ENCODE measurements around the gene HHLA2. TPM values are rescaled to one million over a fixed set of nuclear protein-coding genes. Genes with fewer than 3 reads are reported as not detected.

The HHLA2 gene
- total RNA-seq, 1 experiment from 2014 or later: not detected

- Histone ChIP-seq H3K27me3 (ENCODE audit: low read length) (no peaks in the 10 kb centered on the region), H3K79me2 (ENCODE audit: low read length) (no peaks in the 10 kb centered on the region), H3K9me3 (ENCODE audit: low read length) (no peaks in the 10 kb centered on the region), H3K9me2 (replicated peaks; ENCODE audit: low read length) (no peaks in the 10 kb centered on the region), H4K20me1 (ENCODE audit: low read length) (no peaks in the 10 kb centered on the region), H3K4me1 (ENCODE audit: insufficient read depth, low read length) (no peaks in the 10 kb centered on the region), H3K36me3 (ENCODE audit: low read depth, low read length) (no peaks in the 10 kb centered on the region), H3K4me3 (ENCODE audit: low read length) (no peak overlapping the region), H3F3A (ENCODE audit: low read length, unreplicated experiment) (no peaks in the 10 kb centered on the region), H3K4me2 (ENCODE audit: low read length) (no peak overlapping the region), H3K9ac (ENCODE audit: low read length) (no peak overlapping the region), H2AFZ (ENCODE audit: low read length) (no peak overlapping the region), H3K27ac (ENCODE audit: low read length) (no peak overlapping the region)
- POLR2A ChIA-PET (ENCODE audit: unreplicated experiment): no interaction called here
- intact Hi-C loops (cut with micrococcal nuclease): no loop called here
- TF ChIP-seq CTCF (conservative IDR thresholded peaks at IDR 0.05; ENCODE audit: low read depth, low read length) (no peak), EZH2phosphoT487 (IDR thresholded peaks at IDR 0.05; ENCODE audit: borderline replicate concordance, low read length) (no peak), EZH2 (IDR thresholded peaks at IDR 0.05; ENCODE audit: low read length, unreplicated experiment) (no peak)
- CTCF ChIA-PET: no interaction called here
- no TSS peak for BruUV-seq (replicated peaks)
- DNase-seq (no peak), ATAC-seq (no peak)
These were observed 7.2 kb upstream of the HHLA2 start for GRCh38 chr3:108289159-108289558.

- Histone ChIP-seq H3K9ac (ENCODE audit: low read length) (no peak overlapping the region), H3K36me3 (ENCODE audit: low read depth, low read length) (no peaks in the 10 kb centered on the region), H3K4me1 (ENCODE audit: insufficient read depth, low read length) (peaks cover 11% of the 10 kb centered on the region), H3F3A (ENCODE audit: low read length, unreplicated experiment) (no peaks in the 10 kb centered on the region), H3K79me2 (ENCODE audit: low read length) (no peaks in the 10 kb centered on the region), H3K4me2 (ENCODE audit: low read length) (no peak overlapping the region), H2AFZ (ENCODE audit: low read length) (no peak overlapping the region), H4K20me1 (ENCODE audit: low read length) (no peaks in the 10 kb centered on the region), H3K27ac (ENCODE audit: low read length) (no peak overlapping the region), H3K4me3 (ENCODE audit: low read length) (no peak overlapping the region), H3K9me3 (ENCODE audit: low read length) (no peaks in the 10 kb centered on the region), H3K27me3 (ENCODE audit: low read length) (no peaks in the 10 kb centered on the region), H3K9me2 (replicated peaks; ENCODE audit: low read length) (no peaks in the 10 kb centered on the region)
- BruUV-seq (replicated peaks): no TSS peak
- no peak for ATAC-seq
- ChIA-PET CTCF (no interaction called here), POLR2A (ENCODE audit: unreplicated experiment) (no interaction called here)
- TF ChIP-seq EZH2 (IDR thresholded peaks at IDR 0.05; ENCODE audit: low read length, unreplicated experiment) (no peak), EZH2phosphoT487 (IDR thresholded peaks at IDR 0.05; ENCODE audit: borderline replicate concordance, low read length) (no peak), CTCF (conservative IDR thresholded peaks at IDR 0.05; ENCODE audit: low read depth, low read length) (no peak)
- intact Hi-C loops (cut with micrococcal nuclease): no loop called here
- DNase-seq: no peak
These were observed 3.9 kb upstream of the HHLA2 start for GRCh38 chr3:108292450-108292849.

- POLR2A ChIA-PET (ENCODE audit: unreplicated experiment): no interaction called here
- H2AFZ ChIP-seq (ENCODE audit: low read length): no peak overlapping the region
- H3K27me3 ChIP-seq (ENCODE audit: low read length): no peaks in the 10 kb centered on the region
- H3K4me3 ChIP-seq (ENCODE audit: low read length): no peak overlapping the region
- H3K9me3 ChIP-seq (ENCODE audit: low read length): no peaks in the 10 kb centered on the region
- no peak overlapping the region for H3K4me2 ChIP-seq (ENCODE audit: low read length)
- peaks cover 11% of the 10 kb centered on the region for H3K4me1 ChIP-seq (ENCODE audit: insufficient read depth, low read length)
- ATAC-seq: no peak
- H3K9me2 ChIP-seq (replicated peaks; ENCODE audit: low read length): no peaks in the 10 kb centered on the region
- no peaks in the 10 kb centered on the region for H3F3A ChIP-seq (ENCODE audit: low read length, unreplicated experiment)
- CTCF ChIA-PET: no interaction called here
- no peak for DNase-seq
- H3K79me2 ChIP-seq (ENCODE audit: low read length): no peaks in the 10 kb centered on the region
- H4K20me1 ChIP-seq (ENCODE audit: low read length): no peaks in the 10 kb centered on the region
- intact Hi-C loops (cut with micrococcal nuclease): no loop called here
- TF ChIP-seq EZH2phosphoT487 (IDR thresholded peaks at IDR 0.05; ENCODE audit: borderline replicate concordance, low read length) (no peak), EZH2 (IDR thresholded peaks at IDR 0.05; ENCODE audit: low read length, unreplicated experiment) (no peak), CTCF (conservative IDR thresholded peaks at IDR 0.05; ENCODE audit: low read depth, low read length) (no peak)
- no peak overlapping the region for H3K9ac ChIP-seq (ENCODE audit: low read length)
- no TSS peak for BruUV-seq (replicated peaks)
- H3K27ac ChIP-seq (ENCODE audit: low read length): no peak overlapping the region
- H3K36me3 ChIP-seq (ENCODE audit: low read depth, low read length): no peaks in the 10 kb centered on the region
These were observed 3.4 kb upstream of the HHLA2 start for GRCh38 chr3:108292905-108293328.

Measured in PC-3 (cell line).